Glomerular endothelial cell (primary cell): ENCODE data around the gene PRDM2. TPM values are rescaled to one million over a fixed set of nuclear protein-coding genes. Genes with fewer than 3 reads are reported as not detected.

Experiments
- DNase-seq: peaks from one replicate; pipeline ENCODE4 v3.0.0-alpha.2; 2011; ENCODE audit warnings: low read depth, low spot score; ENCODE audit errors: extremely low read depth
- total RNA-seq: library from RNA; depleted of rRNA; stranded (reverse); fragments of >200 nt; gene quantifications from 2 replicates; pipeline ENCODE4 v1.2.3, GENCODE V29; 2015

PRDM2 gene
- total RNA-seq, 1 donor from 2014 or later, result 25.7 TPM

DNA sequence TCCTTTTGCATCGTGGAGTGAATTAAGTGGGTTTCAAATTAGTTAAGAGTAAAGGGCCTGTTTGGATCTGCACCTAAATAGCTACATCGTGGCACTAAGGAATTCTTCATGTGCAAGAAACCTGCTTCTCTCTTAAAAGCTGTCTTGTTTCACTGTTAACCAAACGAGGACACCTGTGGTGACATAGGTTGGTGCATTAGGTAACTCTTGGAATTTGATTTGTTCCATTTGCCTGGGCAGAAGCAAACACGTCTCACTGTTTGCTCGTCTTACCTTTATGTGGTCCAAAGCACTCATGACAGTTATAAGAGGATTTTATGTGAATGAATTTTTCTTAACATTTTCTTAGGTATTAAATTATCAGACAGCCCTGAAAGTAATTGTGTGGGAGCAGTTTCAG lies 60.9 kb downstream of the PRDM2 start:
- no peak for DNase-seq

DNA sequence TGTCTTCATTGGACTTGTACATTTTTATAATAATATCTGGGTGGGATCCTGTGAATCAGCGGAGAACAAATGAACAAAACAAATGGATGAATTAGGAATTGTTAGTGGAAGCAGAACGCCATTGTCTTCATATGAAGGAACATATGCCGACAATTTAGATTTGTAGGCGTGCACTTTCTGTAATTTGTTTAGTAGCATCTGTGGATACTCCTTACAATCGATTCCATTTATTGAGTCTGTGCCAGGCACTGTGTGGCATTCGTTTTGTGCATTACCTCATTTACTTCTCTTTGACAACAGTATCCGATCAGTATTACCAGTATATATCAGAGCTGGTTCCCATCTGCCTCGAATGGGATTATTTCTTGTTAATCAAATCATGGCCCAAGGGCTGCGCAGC lies 61.9 kb downstream of the PRDM2 start:
- DNase-seq, result no peak

DNA sequence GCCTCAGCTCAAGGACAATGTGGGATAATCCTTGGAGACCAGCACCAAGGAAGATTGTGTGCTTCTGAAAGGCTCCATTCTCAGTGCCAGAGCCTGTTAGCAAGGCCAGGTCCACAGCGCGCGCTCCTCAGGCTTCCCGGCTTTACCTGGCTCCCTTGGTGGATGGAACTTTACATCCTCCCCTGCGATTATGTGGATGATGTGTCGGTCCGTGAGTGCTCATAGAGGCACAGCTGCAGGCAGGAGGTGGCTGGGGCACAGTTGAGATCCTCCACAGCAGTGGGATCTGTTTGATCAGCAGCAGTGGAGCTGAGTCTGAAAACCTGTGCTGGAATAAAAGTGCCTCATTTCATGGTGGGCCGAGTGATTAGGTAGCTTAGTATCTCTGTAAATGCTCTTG lies 62.7 kb downstream of the PRDM2 start:
- DNase-seq, result no peak

DNA sequence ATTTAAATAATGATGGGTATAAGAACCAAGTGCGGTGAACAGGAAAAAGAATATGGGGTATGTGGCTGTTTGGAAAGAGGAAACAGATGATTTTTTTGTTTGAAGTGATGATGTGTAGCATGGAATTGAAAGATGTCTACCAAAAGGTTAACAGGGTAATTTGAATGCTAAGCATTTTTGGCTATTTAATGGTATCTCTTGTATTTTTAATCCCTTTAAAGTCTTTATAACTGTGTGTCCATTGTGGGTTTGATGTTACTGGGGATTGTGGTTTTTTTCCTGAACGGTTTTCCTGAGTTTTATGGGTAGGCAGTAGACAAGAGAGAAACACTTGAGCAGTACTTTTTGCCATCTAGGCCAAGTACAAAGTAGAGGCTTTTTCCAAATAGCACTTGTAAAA lies 63.2 kb downstream of the PRDM2 start:
- DNase-seq, result no peak

DNA sequence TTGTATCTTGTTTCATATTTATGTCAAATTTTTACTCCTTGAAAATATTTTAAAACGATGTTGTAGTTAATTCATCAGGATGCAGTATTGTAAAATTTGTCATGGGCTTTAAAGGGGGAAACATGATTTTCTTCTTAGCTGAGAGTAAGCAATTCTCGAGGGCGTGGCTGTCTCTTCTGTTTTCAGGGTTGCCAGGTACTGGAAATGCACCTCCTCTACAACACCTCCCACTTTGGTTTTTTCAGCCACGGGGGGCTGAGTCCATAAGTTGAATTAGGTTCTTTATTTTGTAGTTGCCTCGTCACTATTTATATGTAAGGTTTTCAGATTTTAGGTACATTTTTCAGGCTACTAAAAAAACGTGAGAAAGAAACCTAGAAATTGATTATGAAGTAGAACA lies 64.0 kb downstream of the PRDM2 start:
- DNase-seq, result no peak

DNA sequence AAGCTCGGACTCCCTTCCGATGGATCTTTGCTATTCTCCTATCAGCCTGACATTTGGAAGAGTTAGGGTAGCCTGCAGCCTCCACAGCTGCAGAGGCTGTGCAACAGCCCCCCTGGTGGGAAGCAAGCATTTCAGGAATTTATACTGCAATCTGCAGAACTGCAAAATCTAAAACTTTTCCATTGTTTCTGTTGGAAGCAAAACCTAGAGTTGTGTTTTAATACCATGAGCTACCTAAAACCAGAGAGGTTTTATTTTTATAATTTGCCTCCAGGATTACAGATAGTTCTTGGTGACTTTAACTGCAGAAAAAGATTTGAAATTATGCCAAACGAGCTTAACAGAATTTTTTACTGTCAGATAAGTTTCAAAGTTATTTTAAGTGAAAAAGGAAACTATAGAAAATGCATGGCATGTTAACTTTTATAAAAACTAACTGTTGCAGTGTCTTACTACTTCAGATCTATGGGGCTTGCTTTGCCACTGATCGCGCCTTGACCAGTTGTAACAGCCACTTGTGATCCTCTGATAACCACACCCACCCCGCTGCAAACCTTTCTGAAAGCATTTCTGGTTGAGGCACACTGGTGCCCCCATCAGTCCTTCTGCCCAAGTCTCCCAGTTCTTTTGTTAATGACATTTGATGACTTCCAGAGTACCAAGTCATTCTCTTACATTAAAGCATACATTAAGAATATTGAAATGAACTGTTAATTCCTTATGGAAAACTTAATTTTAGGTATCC lies 64.8 kb downstream of the PRDM2 start:
- DNase-seq, result no peak

DNA sequence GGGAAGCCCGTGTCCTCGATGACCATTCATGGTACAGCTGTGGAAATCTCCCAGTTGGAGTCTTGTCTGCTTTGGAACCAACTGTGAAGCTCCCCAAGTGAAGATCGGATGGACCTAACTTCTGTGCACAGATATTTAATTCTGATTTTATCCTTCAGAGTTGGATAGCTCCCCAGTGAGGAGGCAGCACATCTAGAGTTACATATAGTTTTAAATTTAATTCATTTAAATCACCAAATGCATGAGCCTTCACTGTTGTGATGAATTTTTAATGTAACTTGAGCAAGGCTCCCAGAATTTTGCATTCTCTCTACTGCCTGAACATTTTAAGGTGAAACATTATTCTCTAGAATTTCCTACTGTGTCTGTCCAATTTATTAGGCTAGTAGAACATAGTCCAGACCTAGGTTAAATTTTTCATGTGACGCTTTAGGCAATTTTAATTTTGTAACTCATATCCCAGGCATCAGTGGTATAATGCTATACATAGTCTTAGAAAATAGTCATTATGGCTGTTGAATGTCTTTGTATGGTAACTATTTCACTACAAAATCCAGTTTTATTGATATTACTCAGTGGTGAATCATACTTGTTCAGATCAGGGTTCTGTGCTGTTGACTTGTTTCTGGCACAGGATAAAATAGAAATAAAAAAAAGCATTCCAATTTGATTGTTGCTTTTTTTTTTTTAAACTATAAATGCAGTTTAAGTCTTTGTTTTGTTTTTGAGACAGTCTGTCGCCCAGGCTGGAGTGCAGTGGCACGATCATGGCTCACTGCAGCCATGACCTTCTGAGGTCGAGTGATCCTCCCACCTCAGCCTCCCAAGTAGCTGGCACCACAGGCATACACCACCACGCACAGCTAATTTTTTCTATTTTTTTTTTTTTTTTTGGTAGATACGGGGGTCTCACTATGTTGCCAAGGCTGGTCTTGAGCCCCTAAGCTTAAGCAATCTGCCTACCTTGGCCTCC lies 66.9 kb downstream of the PRDM2 start:
- no peak for DNase-seq

DNA sequence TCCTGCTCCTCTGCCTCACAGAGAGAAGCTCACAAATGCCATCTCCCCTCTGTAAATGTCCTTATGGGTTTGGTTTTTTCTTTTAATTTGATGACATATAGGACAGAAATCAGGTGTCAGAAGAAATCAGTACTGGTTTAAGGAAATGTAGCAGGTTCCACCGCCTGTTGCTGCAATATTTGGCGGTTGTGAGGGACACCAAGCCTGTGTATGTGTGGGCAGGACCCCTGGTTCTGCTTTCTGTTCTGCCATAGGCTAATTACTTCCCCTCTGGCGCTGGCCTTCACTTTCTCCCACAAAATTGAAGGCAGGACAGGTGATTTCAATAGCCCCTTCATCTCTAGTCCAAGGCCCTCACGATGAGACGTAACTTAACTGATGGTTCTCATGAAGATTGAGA lies 69.2 kb downstream of the PRDM2 start:
- DNase-seq, result no peak

DNA sequence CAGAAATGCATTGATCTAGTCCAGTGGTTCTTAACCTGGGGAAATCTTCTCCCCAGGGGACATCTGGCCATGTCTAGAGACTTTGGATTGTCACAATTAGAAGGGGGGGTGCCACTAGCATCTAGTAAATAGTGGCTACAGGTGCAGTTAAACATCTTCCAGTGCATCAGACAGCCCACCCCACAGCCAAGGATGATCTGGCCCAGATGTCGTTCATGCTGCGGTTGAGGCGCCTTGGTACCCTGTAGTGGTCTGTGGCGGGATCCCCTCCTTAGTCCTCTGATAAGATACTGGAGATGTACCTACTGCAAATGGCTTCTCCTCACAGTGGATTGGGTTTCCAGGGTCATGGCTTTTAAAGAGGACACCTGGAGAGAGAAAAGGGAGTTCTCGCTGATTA lies 69.8 kb downstream of the PRDM2 start:
- no peak for DNase-seq

DNA sequence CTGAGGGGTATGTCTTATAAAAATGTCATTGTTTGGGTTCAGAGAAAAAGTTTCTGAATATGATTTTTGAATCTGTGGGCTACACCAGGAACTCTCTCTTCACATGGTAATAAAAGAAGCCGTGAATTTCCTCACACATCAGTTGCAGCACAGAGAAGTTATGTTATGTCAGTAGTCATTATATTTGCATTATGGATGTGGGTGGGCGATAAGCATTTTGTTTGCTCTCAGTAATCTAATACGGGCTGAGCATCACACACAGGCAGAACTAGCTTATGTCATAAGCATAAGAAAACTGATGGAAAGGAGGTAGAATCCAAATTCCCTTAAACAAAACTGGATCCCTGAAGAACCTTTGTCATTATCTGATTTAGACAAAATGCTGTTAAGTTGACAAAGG lies 70.8 kb downstream of the PRDM2 start:
- DNase-seq, result no peak

DNA sequence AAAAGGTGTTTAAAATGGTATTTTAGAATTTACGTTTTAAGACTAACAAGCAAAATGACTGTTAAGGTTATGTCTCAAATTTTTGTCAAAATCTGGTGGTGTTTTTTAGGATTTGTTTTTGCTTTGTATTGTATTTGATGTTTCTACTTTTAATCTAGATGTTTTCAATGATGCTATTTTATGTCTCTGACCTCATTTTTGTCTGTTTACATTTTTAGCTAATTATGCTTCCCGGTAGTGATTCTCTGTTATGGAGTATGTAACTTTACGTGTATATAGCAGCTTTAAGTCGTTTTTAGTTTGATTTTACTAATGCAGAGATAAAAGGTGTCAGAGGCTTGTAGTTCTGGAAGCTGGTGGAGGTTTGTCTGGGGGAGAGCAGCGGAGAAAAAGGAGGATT lies 71.8 kb downstream of the PRDM2 start:
- DNase-seq, result no peak

DNA sequence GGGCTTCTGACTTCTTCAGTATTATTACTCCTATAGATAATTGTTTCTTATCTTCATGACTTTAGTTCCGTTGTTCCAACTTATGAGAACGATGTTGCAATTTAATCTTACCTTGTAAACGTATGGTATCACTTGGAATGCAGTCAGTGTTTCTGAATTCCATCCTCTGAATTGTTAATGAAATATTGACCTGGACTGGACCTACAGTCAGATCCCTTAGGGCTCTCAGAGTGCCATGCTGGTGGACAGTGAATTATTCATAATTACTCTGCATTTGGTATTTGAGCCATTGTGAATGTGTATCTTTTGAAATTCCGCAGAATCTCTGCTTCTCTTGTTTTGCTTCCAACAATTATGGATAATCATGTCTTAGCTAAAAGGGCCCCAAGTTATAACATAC lies 72.3 kb downstream of the PRDM2 start:
- no peak for DNase-seq

DNA sequence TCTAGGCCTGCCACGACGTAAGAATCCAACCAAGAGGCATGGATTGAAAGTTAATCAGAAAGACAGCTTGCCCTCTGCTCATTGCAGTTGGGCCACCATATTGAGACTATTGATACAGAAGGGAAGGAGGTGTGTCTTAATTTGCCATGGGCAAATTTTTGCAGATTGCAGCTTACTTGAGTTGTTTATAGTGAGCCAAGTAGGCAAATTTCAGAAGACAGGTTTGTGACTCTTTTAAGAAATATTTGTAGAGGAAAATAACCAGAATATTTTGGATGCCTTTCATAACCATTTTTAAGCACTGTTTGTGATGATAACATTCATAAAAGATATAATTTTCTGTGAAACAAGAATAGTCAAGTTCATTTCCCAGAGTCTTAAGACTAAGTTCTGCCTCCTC lies 74.1 kb downstream of the PRDM2 start:
- no peak for DNase-seq

DNA sequence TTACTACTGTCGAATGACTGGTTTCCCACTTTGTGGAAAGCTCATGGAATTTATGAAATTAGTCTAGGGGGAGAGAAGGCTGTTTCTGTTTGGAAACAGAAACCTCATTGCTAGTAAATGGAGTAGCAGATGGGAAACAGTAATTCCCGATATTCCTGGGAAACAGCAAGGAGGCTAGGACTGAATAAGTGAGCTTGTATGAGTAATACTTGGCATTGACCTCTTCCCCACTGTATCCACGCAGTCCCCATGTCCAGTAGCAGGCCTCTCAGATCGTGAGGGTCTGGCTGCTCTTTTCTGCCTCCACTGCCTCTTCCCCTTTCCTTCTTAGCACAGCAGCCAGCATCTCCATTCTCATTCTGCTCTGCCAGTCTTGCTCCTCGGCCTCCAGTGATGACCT lies 75.5 kb downstream of the PRDM2 start:
- DNase-seq, result no peak

DNA sequence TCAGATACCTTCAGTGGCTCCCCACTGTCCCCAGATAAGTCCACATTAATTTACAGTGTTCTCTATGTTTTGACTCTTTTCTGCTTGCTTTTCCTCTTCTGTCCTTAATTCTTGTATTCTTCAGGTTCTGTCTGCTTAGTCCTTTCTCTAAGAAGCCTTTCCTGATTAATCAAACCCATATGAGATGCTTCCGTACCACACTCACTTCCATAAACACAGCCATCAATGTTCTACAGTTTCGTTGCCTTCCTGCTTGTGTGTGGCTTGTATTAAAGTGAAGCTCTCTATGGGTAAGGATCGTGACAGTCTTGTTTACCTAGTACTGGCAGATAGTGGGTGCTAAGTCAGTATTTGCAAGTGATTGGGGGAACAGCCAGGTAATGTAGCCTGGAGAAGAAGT lies 75.9 kb downstream of the PRDM2 start:
- DNase-seq, result no peak

DNA sequence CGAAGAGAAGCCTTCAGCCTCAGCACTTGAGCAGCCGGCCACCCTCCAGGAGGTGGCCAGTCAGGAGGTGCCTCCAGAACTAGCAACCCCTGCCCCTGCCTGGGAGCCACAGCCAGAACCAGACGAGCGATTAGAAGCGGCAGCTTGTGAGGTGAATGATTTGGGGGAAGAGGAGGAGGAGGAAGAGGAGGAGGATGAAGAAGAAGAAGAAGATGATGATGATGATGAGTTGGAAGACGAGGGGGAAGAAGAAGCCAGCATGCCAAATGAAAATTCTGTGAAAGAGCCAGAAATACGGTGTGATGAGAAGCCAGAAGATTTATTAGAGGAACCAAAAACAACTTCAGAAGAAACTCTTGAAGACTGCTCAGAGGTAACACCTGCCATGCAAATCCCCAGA lies 78.4 kb downstream of the PRDM2 start:
- no peak for DNase-seq

DNA sequence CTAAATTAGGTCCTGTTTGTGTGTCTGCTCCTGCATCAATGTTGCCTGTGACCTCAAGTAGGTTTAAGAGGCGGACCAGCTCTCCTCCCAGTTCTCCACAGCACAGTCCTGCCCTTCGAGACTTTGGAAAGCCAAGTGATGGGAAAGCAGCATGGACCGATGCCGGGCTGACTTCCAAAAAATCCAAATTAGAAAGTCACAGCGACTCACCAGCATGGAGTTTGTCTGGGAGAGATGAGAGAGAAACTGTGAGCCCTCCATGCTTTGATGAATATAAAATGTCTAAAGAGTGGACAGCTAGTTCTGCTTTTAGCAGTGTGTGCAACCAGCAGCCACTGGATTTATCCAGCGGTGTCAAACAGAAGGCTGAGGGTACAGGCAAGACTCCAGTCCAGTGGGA lies 79.9 kb downstream of the PRDM2 start:
- DNase-seq, result no peak

DNA sequence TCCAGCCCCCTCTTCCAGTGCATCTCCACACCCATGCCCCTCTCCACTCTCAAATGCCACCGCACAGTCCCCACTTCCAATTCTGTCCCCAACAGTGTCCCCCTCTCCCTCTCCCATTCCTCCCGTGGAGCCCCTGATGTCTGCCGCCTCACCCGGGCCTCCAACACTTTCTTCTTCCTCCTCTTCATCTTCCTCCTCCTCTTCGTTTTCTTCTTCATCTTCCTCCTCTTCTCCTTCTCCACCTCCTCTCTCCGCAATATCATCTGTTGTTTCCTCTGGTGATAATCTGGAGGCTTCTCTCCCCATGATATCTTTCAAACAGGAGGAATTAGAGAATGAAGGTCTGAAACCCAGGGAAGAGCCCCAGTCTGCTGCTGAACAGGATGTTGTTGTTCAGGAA lies 80.8 kb downstream of the PRDM2 start:
- DNase-seq, result no peak

DNA sequence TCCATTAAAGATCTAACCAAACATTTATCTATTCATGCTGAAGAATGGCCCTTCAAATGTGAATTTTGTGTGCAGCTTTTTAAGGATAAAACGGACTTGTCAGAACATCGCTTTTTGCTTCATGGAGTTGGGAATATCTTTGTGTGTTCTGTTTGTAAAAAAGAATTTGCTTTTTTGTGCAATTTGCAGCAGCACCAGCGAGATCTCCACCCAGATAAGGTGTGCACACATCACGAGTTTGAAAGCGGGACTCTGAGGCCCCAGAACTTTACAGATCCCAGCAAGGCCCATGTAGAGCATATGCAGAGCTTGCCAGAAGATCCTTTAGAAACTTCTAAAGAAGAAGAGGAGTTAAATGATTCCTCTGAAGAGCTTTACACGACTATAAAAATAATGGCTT lies 81.2 kb downstream of the PRDM2 start:
- no peak for DNase-seq

DNA sequence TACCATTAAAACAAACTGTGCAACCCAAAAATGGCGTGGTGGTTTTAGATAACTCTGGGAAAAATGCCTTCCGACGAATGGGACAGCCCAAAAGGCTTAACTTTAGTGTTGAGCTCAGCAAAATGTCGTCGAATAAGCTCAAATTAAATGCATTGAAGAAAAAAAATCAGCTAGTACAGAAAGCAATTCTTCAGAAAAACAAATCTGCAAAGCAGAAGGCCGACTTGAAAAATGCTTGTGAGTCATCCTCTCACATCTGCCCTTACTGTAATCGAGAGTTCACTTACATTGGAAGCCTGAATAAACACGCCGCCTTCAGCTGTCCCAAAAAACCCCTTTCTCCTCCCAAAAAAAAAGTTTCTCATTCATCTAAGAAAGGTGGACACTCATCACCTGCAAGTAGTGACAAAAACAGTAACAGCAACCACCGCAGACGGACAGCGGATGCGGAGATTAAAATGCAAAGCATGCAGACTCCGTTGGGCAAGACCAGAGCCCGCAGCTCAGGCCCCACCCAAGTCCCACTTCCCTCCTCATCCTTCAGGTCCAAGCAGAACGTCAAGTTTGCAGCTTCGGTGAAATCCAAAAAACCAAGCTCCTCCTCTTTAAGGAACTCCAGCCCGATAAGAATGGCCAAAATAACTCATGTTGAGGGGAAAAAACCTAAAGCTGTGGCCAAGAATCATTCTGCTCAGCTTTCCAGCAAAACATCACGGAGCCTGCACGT lies 82.1 kb downstream of the PRDM2 start:
- DNase-seq, result no peak

DNA sequence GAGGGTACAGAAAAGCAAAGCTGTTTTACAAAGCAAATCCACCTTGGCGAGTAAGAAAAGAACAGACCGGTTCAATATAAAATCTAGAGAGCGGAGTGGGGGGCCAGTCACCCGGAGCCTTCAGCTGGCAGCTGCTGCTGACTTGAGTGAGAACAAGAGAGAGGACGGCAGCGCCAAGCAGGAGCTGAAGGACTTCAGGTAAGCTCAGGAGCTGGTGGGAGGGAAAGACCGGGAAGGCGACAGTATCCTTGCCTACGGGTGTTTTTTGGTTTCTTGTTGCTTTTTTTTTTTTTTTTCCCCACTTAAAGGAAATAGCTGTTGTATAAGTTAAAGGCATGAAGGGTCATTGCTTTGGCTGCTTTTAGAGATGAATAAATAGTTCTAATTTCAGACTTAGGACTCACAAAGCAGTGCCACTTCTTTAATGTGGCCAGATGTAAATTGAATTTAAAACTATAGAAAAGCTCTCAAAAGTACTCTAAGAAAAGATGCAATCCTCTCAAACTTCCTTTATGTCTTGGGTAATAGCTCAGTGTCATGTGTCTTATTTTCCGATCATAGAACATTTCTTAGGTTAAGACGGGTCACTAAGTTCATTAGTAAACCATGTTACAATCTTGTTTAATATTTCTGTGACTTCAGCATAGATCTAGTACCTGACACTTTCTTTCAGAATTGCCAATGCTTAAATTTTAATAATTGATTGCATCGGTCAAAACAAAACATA lies 82.8 kb downstream of the PRDM2 start:
- no peak for DNase-seq
